ENCODE data around the gene EIF4E1B. TPM values are rescaled to one million over a fixed set of nuclear protein-coding genes. Genes with fewer than 3 reads are reported as not detected.

The EIF4E1B gene
- total and polyA plus RNA-seq, 10 donors: not detected

GRCh38 chr5:176627582-176627981 lies 2.9 kb upstream of the EIF4E1B start:
- Histone ChIP-seq H3K36me3 (no peaks in the 10 kb centered on the region), H3K9me3 (no peaks in the 10 kb centered on the region), H3K27ac (no peak overlapping the region), H3K27me3 (replicated peaks in 1 of 7) (peaks cover 8 to 93% (median 42%) of the 10 kb centered on the region in 7 donors), H3K4me1 (peaks cover 12 to 32% (median 17%) of the 10 kb centered on the region in 6 donors), H3K4me3 (no peak overlapping the region)
- TF ChIP-seq POLR2A (IDR thresholded peaks at IDR 0.05) (no peak), POLR2AphosphoS5 (IDR thresholded peaks at IDR 0.05) (no peak), CTCF (IDR thresholded peaks at IDR 0.05 in 8 of 11, conservative IDR thresholded peaks at IDR 0.05 in 3 of 11) (no peak)
- DNase-seq: no peak
- intact Hi-C loops (cut with DNase I; ENCODE audit: low total_unique reads): no loop called here
- WGBS, 5 donors: 73 to 90% (median 73%) methylated on average over 5 of the region's 5 CpGs

GRCh38 chr5:176628406-176629228 lies 1.9 kb upstream of the EIF4E1B start:
- no peak for DNase-seq
- Histone ChIP-seq H3K27ac (no peak overlapping the region), H3K27me3 (replicated peaks in 1 of 7) (peaks cover 8 to 98% (median 42%) of the 10 kb centered on the region in 7 donors), H3K4me1 (peaks cover 12 to 40% (median 19%) of the 10 kb centered on the region in 6 donors), H3K9me3 (no peaks in the 10 kb centered on the region), H3K36me3 (no peaks in the 10 kb centered on the region), H3K4me3 (no peak overlapping the region)
- TF ChIP-seq POLR2A (IDR thresholded peaks at IDR 0.05): no peak
- no peak for TF ChIP-seq POLR2AphosphoS5 (IDR thresholded peaks at IDR 0.05)
- no peak for TF ChIP-seq CTCF (IDR thresholded peaks at IDR 0.05 in 8 of 11, conservative IDR thresholded peaks at IDR 0.05 in 3 of 11)
- 52 to 61% (median 57%) methylated on average over 13 of the region's 13 CpGs for WGBS, 5 donors
- intact Hi-C loops (cut with DNase I; ENCODE audit: low total_unique reads): no loop called here

GRCh38 chr5:176629317-176629852 lies 1.1 kb upstream of the EIF4E1B start:
- no peaks in the 10 kb centered on the region for H3K9me3 ChIP-seq
- H3K36me3 ChIP-seq: no peaks in the 10 kb centered on the region
- H3K4me3 ChIP-seq: peak overlapping the region in 3 of 8 donors; percentile 35 to 70 (median 36)
- TF ChIP-seq CTCF (IDR thresholded peaks at IDR 0.05 in 8 of 11, conservative IDR thresholded peaks at IDR 0.05 in 3 of 11): no peak
- 8 to 11% (median 10%) methylated on average over 27 to 34 of the region's 34 CpGs for WGBS, 5 donors
- intact Hi-C loops (cut with DNase I; ENCODE audit: low total_unique reads): no loop called here
- H3K27me3 ChIP-seq (replicated peaks in 1 of 7): peaks cover 8 to 98% (median 42%) of the 10 kb centered on the region in 7 donors
- peak; percentile 72 for DNase-seq
- no peak overlapping the region for H3K27ac ChIP-seq
- H3K4me1 ChIP-seq: peaks cover 12 to 48% (median 25%) of the 10 kb centered on the region in 6 donors

GRCh38 chr5:176630681-176631222 lies 277 bp downstream of the EIF4E1B start:
- peaks cover 12 to 48% (median 25%) of the 10 kb centered on the region in 6 donors for H3K4me1 ChIP-seq
- no peaks in the 10 kb centered on the region for H3K9me3 ChIP-seq
- no peaks in the 10 kb centered on the region for H3K36me3 ChIP-seq
- intact Hi-C loops (cut with DNase I; ENCODE audit: low total_unique reads): no loop called here
- no peak overlapping the region for H3K27ac ChIP-seq
- peaks cover 8 to 100% (median 42%) of the 10 kb centered on the region in 7 donors for H3K27me3 ChIP-seq (replicated peaks in 1 of 7)
- TF ChIP-seq POLR2AphosphoS5 (IDR thresholded peaks at IDR 0.05) (no peak), POLR2A (IDR thresholded peaks at IDR 0.05) (no peak), CTCF (IDR thresholded peaks at IDR 0.05 in 8 of 11, conservative IDR thresholded peaks at IDR 0.05 in 3 of 11) (no peak)
- WGBS, 5 donors: 4 to 13% (median 10%) methylated on average over 20 of the region's 20 CpGs
- DNase-seq: no peak
- peak overlapping the region; percentile 21 to 70 (median 34) for H3K4me3 ChIP-seq

All from spleen (tissue), 11 donors.